ENCODE data around the gene ATG2B.

DNA sequence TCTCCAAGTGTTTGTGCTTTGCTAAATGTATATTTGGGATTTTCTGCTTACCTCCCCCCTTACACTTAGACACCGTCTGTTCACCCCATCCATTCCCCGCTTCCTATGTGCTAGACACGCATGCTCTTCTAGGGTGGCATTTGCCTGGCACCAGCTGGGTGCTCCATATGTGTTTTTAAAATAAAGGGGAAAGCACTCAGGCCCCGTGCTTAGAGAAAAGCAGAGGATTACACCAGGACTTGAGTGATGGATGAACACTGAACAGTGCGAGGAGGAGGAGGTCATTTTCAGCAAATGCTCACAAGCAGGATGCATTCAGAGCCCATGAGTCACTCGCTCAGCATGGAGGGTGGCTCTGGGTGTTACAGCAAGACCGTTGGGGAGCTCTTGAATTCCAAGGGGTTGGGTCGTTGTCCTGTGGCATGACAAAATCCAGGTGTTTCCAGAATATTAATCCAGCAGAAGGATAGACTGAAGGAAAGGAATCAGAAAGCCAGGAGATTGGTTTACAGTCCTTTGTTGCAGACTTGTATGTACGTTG, 110.1 kb downstream of the ATG2B start:
- TF ChIP-seq, protein P1, sequence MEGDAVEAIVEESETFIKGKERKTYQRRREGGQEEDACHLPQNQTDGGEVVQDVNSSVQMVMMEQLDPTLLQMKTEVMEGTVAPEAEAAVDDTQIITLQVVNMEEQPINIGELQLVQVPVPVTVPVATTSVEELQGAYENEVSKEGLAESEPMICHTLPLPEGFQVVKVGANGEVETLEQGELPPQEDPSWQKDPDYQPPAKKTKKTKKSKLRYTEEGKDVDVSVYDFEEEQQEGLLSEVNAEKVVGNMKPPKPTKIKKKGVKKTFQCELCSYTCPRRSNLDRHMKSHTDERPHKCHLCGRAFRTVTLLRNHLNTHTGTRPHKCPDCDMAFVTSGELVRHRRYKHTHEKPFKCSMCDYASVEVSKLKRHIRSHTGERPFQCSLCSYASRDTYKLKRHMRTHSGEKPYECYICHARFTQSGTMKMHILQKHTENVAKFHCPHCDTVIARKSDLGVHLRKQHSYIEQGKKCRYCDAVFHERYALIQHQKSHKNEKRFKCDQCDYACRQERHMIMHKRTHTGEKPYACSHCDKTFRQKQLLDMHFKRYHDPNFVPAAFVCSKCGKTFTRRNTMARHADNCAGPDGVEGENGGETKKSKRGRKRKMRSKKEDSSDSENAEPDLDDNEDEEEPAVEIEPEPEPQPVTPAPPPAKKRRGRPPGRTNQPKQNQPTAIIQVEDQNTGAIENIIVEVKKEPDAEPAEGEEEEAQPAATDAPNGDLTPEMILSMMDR (IDR thresholded peaks at IDR 0.05 in 4 of 5, conservative IDR thresholded peaks at IDR 0.05 in 1 of 5), result no peak
- TF ChIP-seq POLR2A (IDR thresholded peaks at IDR 0.05), result no peak

All from gastrocnemius medialis (tissue), 4 donors.